GM23338 (cell line): ENCODE data around the gene MYH10. TPM values are rescaled to one million over a fixed set of nuclear protein-coding genes. Genes with fewer than 3 reads are reported as not detected.

Source experiments
- ATAC-seq: fragments of 200-7000 bp; cut with Tn5 transposase; 3 replicates; pipeline ENCODE4 v1.9.1; 2020
- DNase-seq: peaks from one replicate; pipeline ENCODE4 v3.0.0-alpha.2; 2015; ENCODE audit warnings: low spot score
- H2AFZ ChIP-seq: fragments of 200-600 bp; sonication (generic); 2 replicates; pipeline ENCODE4 v1.8.0; 2016; ENCODE audit warnings: antibody characterized with exemption, mild to moderate bottlenecking, moderate library complexity
- H3F3A ChIP-seq: fragments of 200-600 bp; sonication (generic); replicated peaks from 2 replicates; pipeline ENCODE4 v1.8.0; 2017; ENCODE audit warnings: antibody characterized with exemption, mixed run types, low read depth
- H3K27ac ChIP-seq: fragments of 200-600 bp; sonication (generic); 2 replicates; pipeline ENCODE4 v1.6.1; 2016; ENCODE audit warnings: low read depth
- H3K27me3 ChIP-seq: fragments of 200-600 bp; sonication (generic); 2 replicates; pipeline ENCODE4 v1.8.0; 2016; ENCODE audit warnings: mild to moderate bottlenecking, mixed run types, moderate library complexity; ENCODE audit not compliant: insufficient read depth
- H3K36me3 ChIP-seq: fragments of 200-600 bp; sonication (generic); 2 replicates; pipeline ENCODE4 v1.8.0; 2016; ENCODE audit warnings: mild to moderate bottlenecking; ENCODE audit not compliant: insufficient read depth
- H3K4me1 ChIP-seq: fragments of 200-600 bp; sonication (generic); 2 replicates; pipeline ENCODE4 v1.8.0; 2016; ENCODE audit warnings: mild to moderate bottlenecking, moderate library complexity; ENCODE audit not compliant: insufficient read depth
- H3K4me2 ChIP-seq: fragments of 200-600 bp; sonication (generic); 2 replicates; pipeline ENCODE4 v1.7.1; 2017; ENCODE audit warnings: mixed run types
- H3K4me3 ChIP-seq: fragments of 200-600 bp; sonication (generic); 2 replicates; pipeline ENCODE4 v1.6.1; 2016; ENCODE audit warnings: mixed run types
- H3K79me2 ChIP-seq: fragments of 200-600 bp; sonication (generic); replicated peaks from 2 replicates; pipeline ENCODE4 v1.8.0; 2017; ENCODE audit warnings: mild to moderate bottlenecking; ENCODE audit not compliant: insufficient read depth
- H3K9me2 ChIP-seq: fragments of 200-600 bp; sonication (generic); 2 replicates; pipeline ENCODE4 v1.8.0; 2017; ENCODE audit not compliant: insufficient read depth
- H4K20me1 ChIP-seq: fragments of 200-600 bp; sonication (generic); replicated peaks from 2 replicates; pipeline ENCODE4 v1.8.0; 2017; ENCODE audit warnings: mild to moderate bottlenecking; ENCODE audit not compliant: insufficient read depth
- H3K27ac Mint-ChIP-seq: 2 replicates; pipeline ENCODE4 v1.8.0; 2020; ENCODE audit warnings: inconsistent platforms, mild to moderate bottlenecking, moderate library complexity, mixed read lengths
- H3K27me3 Mint-ChIP-seq: 3 replicates; pipeline ENCODE4 v1.8.0; 2022; ENCODE audit warnings: low read depth, mild to moderate bottlenecking, moderate library complexity, mixed read lengths, inconsistent platforms; ENCODE audit not compliant: insufficient read depth, poor library complexity
- H3K36me3 Mint-ChIP-seq: 3 replicates; pipeline ENCODE4 v1.8.0; 2021; ENCODE audit warnings: low read depth, mild to moderate bottlenecking, inconsistent platforms, moderate library complexity, mixed read lengths
- H3K4me1 Mint-ChIP-seq: 3 replicates; pipeline ENCODE4 v1.8.0; 2020; ENCODE audit warnings: mild to moderate bottlenecking, inconsistent platforms, mixed read lengths
- H3K4me3 Mint-ChIP-seq: 3 replicates; pipeline ENCODE4 v1.8.0; 2021; ENCODE audit warnings: moderate library complexity, mild to moderate bottlenecking, inconsistent platforms, mixed read lengths
- H3K9me3 Mint-ChIP-seq: 3 replicates; pipeline ENCODE4 v1.8.0; 2020; ENCODE audit warnings: moderate library complexity, mild to moderate bottlenecking, inconsistent platforms, mixed read lengths
- ETS1 ChIP-seq: IDR thresholded peaks from 2 replicates; pipeline ENCODE4 v1.6.1; 2016; ENCODE audit warnings: antibody characterized with exemption
- EZH2phosphoT487 ChIP-seq: fragments of 200-600 bp; sonication (generic); IDR thresholded peaks from one replicate; pipeline ENCODE4 v1.8.1; 2018; ENCODE audit warnings: antibody characterized with exemption; ENCODE audit not compliant: unreplicated experiment
- POLR2AphosphoS5 ChIP-seq: IDR thresholded peaks from 2 replicates; pipeline ENCODE4 v1.6.1; 2016; ENCODE audit warnings: antibody characterized with exemption, low read depth
- REST ChIP-seq: IDR thresholded peaks from one replicate; pipeline ENCODE4 v1.6.1; 2018; ENCODE audit warnings: antibody characterized with exemption; ENCODE audit not compliant: unreplicated experiment
- ZNF114 ChIP-seq: fragments of 250-450 bp; sonication (Bioruptor Pico); IDR thresholded peaks from 2 replicates; pipeline ENCODE4 v1.5.0; 2020; ENCODE audit warnings: mild to moderate bottlenecking, moderate library complexity
- ZNF331 ChIP-seq: fragments of 250-450 bp; sonication (Bioruptor Pico); IDR thresholded peaks from 2 replicates; pipeline ENCODE4 v1.5.0; 2020; ENCODE audit warnings: low read depth, mild to moderate bottlenecking, moderate library complexity
- polyA plus RNA-seq: library from polyadenylated mRNA; unstranded; fragments of >200 nt; fragmentation: Nextera tagmentation; extraction: Ambion mirVana; gene quantifications from 2 replicates; pipeline ENCODE4 v1.2.1, GENCODE V29; 2016
- total RNA-seq: library from RNA; depleted of rRNA; stranded (reverse); fragments of >200 nt; shearing (Covaris generic); gene quantifications from 2 replicates; pipeline ENCODE4 v1.2.3, GENCODE V29; 2014
- TF ChIP-seq, protein P1 (sequence below), 2 experiments: fragments of 200-600 bp in 1 of 2; sonication (generic) in 1 of 2; conservative IDR thresholded peaks; 2 replicates each; pipeline versions ENCODE4 v1.5.1 to v1.6.1; 2016 to 2017; ENCODE audit warnings: antibody characterized with exemption in 2 of 2, low read depth in 2 of 2, mild to moderate bottlenecking in 2 of 2, moderate library complexity in 1 of 2

The MYH10 gene
- total and polyA plus RNA-seq, 2 experiments from 2014 or later: 89.5 to 230 TPM

DNA sequence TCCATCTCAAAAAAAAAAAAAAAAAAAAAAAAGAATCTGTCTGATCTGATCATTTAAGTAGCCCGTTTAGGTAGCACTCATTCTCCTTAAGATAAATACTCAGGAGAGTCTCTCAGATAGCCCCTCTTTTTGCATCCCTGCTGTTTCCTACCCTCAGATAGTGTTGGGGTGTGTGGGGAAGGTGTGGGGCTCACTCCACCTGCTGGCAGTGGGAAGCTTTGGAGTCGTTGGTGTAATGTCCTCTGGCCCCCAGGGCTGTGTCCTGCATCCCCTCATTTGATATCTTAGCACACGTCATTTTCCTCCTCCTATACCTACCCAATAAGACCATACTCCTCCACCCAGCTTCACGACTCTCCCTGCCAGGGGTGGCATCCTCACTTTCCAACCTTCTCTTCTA lies 20.5 kb upstream of the MYH10 start:
- Mint-ChIP-seq H3K4me1 (no peaks in the 10 kb centered on the region), H3K27me3 (no peaks in the 10 kb centered on the region), H3K36me3 (no peaks in the 10 kb centered on the region), H3K27ac (no peak overlapping the region), H3K4me3 (no peak overlapping the region), H3K9me3 (no peaks in the 10 kb centered on the region)
- H3K9me2 ChIP-seq: no peaks in the 10 kb centered on the region
- no peak overlapping the region for H3K4me2 ChIP-seq
- no peaks in the 10 kb centered on the region for H3F3A ChIP-seq
- no peak overlapping the region for H2AFZ ChIP-seq
- ATAC-seq (peak; percentile 64), DNase-seq (no peak)
- no peaks in the 10 kb centered on the region for H3K79me2 ChIP-seq
- H4K20me1 ChIP-seq: no peaks in the 10 kb centered on the region
- no peak overlapping the region for H3K4me3 ChIP-seq
- no peaks in the 10 kb centered on the region for H3K27me3 ChIP-seq
- H3K36me3 ChIP-seq: no peaks in the 10 kb centered on the region
- no peak for TF ChIP-seq POLR2AphosphoS5
- no peak for TF ChIP-seq ETS1
- TF ChIP-seq ZNF331 (CRISPR knock-in tag): no peak
- TF ChIP-seq, protein P1, sequence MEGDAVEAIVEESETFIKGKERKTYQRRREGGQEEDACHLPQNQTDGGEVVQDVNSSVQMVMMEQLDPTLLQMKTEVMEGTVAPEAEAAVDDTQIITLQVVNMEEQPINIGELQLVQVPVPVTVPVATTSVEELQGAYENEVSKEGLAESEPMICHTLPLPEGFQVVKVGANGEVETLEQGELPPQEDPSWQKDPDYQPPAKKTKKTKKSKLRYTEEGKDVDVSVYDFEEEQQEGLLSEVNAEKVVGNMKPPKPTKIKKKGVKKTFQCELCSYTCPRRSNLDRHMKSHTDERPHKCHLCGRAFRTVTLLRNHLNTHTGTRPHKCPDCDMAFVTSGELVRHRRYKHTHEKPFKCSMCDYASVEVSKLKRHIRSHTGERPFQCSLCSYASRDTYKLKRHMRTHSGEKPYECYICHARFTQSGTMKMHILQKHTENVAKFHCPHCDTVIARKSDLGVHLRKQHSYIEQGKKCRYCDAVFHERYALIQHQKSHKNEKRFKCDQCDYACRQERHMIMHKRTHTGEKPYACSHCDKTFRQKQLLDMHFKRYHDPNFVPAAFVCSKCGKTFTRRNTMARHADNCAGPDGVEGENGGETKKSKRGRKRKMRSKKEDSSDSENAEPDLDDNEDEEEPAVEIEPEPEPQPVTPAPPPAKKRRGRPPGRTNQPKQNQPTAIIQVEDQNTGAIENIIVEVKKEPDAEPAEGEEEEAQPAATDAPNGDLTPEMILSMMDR (conservative IDR thresholded peaks at IDR 0.05; ENCODE audit: low read depth in 2 of 2): peak; percentile 31 to 62; a peak in 3 of 4 replicates
- no peak overlapping the region for H3K27ac ChIP-seq
- H3K4me1 ChIP-seq: no peaks in the 10 kb centered on the region

- no peak overlapping the region for H2AFZ ChIP-seq
- no peaks in the 10 kb centered on the region for H3K79me2 ChIP-seq
- ATAC-seq (no peak), DNase-seq (no peak)
- H3K4me1 Mint-ChIP-seq: no peaks in the 10 kb centered on the region
- H3K36me3 Mint-ChIP-seq: no peaks in the 10 kb centered on the region
- H3K4me2 ChIP-seq: no peak overlapping the region
- no peaks in the 10 kb centered on the region for H3F3A ChIP-seq
- no peaks in the 10 kb centered on the region for H3K27me3 Mint-ChIP-seq
- no peaks in the 10 kb centered on the region for H3K36me3 ChIP-seq
- no peaks in the 10 kb centered on the region for H3K4me1 ChIP-seq
- H3K27ac Mint-ChIP-seq: no peak overlapping the region
- H4K20me1 ChIP-seq: no peaks in the 10 kb centered on the region
- no peak overlapping the region for H3K27ac ChIP-seq
- no peaks in the 10 kb centered on the region for H3K27me3 ChIP-seq
- no peaks in the 10 kb centered on the region for H3K9me2 ChIP-seq
- H3K4me3 Mint-ChIP-seq: no peak overlapping the region
- no peak overlapping the region for H3K4me3 ChIP-seq
- no peaks in the 10 kb centered on the region for H3K9me3 Mint-ChIP-seq
- TF ChIP-seq ZNF114 (CRISPR knock-in tag) (no peak), EZH2phosphoT487 (no peak), REST (no peak), ZNF331 (CRISPR knock-in tag) (no peak)
- TF ChIP-seq, protein P1 (conservative IDR thresholded peaks at IDR 0.05; ENCODE audit: low read depth in 2 of 2): no peak; a peak in 1 of 4 replicates
These were observed 19.6 kb upstream of the MYH10 start for GRCh38 chr17:8650119-8650499.
